ACC112 (cell line): Measurements from ENCODE around the gene CTNNA3.

ENCODE experiments used
- H2AFZ ChIP-seq: fragments of 200-600 bp; sonication (generic); one replicate; pipeline ENCODE4 v1.6.0; 2017; ENCODE audit warnings: antibody characterized with exemption, low read length; ENCODE audit not compliant: unreplicated experiment
- H3K27ac ChIP-seq: fragments of 200-600 bp; sonication (generic); 2 replicates; pipeline ENCODE4 v1.5.1; 2014; ENCODE audit warnings: low read depth, mild to moderate bottlenecking, antibody characterized with exemption, low read length, moderate library complexity
- H3K27me3 ChIP-seq: fragments of 200-600 bp; sonication (generic); 2 replicates; pipeline ENCODE4 v1.6.1; 2014; ENCODE audit warnings: mild to moderate bottlenecking, antibody characterized with exemption, low read length, moderate library complexity, mixed read lengths; ENCODE audit not compliant: insufficient read depth
- H3K36me3 ChIP-seq: fragments of 200-600 bp; sonication (generic); 2 replicates; pipeline ENCODE4 v1.6.1; 2016; ENCODE audit warnings: mild to moderate bottlenecking, antibody characterized with exemption, low read length, moderate library complexity, mixed read lengths; ENCODE audit not compliant: insufficient read depth
- H3K4me1 ChIP-seq: fragments of 200-600 bp; sonication (generic); one replicate; pipeline ENCODE4 v1.6.1; 2016; ENCODE audit warnings: low read length, mixed read lengths; ENCODE audit not compliant: insufficient read depth, unreplicated experiment, control insufficient read depth
- H3K4me3 ChIP-seq: fragments of 200-600 bp; sonication (generic); 2 replicates; pipeline ENCODE4 v1.5.1; 2014; ENCODE audit warnings: mild to moderate bottlenecking, low read depth, low read length
- H3K79me2 ChIP-seq: fragments of 200-600 bp; sonication (generic); one replicate; pipeline ENCODE4 v1.6.0; 2016; ENCODE audit warnings: low read length; ENCODE audit not compliant: control insufficient read depth, unreplicated experiment, insufficient read depth

The CTNNA3 gene

DNA sequence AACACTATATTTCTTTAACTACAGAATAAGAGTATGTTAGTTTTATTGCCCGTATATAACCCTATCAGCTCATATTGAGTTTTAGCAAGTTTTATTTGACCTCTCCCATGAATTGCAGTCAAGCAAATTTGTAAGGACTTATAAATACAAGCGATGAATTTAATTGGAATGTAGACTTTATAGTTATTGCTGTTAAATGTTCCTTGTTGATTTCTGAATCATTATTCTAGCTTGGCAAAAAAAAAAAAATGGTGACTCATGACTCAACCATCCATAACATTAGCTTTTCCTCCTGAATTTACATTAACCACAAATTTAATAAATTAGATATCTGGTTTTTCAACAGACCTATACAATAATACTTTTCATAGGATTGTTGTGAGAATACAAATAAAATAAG lies 1104.1 kb downstream of the CTNNA3 start:
- Histone ChIP-seq H3K79me2 (no peaks in the 10 kb centered on the region), H3K27me3 (no peaks in the 10 kb centered on the region), H2AFZ (no peak overlapping the region), H3K4me1 (no peaks in the 10 kb centered on the region), H3K36me3 (no peaks in the 10 kb centered on the region), H3K4me3 (no peak overlapping the region), H3K27ac (no peak overlapping the region)

DNA sequence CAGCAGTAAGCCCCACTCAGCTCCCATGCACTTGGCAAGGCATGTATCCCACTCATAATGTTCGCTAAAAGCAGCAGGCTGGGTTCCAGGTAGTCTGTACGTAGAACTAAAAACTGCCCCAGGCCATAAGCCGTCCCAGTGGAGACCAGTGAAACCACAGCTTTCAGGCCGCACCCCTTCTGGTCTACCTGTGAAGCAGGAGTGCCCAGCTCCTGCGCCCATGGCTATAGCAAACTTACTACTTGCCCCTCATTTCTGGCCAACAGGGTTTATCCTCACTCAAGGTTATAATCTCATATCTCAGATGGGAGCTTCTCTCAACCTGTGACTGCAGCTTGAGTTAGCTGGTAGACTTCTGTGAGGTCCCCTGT lies 1108.3 kb downstream of the CTNNA3 start:
- Histone ChIP-seq H3K27ac (no peak overlapping the region), H3K36me3 (no peaks in the 10 kb centered on the region), H2AFZ (no peak overlapping the region), H3K4me3 (no peak overlapping the region), H3K4me1 (no peaks in the 10 kb centered on the region), H3K79me2 (no peaks in the 10 kb centered on the region), H3K27me3 (no peaks in the 10 kb centered on the region)

DNA sequence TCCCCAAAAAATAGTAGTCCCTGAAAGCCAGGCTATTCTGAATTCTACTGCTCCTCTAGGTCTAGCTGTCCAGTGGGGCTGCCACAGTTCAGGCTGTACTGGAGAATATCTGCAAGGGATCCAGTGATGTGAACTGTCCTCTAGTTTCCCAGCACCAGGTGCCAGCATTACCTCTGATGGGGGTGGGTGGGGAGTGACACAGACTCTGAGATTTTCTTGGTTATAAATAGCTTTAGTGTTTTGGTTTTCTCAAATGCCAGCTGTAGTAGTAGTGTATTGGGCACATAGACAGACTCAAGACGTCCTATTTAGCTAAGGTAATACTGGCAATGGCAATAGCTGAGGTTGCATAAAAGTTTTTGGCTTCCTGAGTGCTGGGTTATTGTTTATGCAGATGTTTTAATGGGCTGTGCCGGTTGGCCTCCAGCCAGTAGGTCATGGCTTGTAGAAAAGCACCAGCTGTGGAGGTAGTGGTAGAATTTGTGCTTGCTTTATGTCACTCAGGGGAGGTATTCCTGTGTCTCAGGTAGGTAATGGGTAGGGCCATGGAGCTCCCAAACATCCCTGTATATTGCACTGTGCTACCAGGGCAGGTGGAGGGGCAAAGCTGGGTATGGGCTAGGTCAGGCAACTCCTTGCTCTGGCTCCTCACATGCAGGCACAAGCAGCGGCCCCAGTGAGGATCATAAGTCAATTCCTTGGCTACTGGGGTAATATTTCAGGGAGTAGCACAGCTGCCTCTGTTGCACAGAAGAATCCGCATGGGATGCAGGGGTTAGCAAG lies 1108.9 kb downstream of the CTNNA3 start:
- Histone ChIP-seq H2AFZ (no peak overlapping the region), H3K4me3 (no peak overlapping the region), H3K36me3 (no peaks in the 10 kb centered on the region), H3K4me1 (no peaks in the 10 kb centered on the region), H3K79me2 (no peaks in the 10 kb centered on the region), H3K27ac (no peak overlapping the region), H3K27me3 (no peaks in the 10 kb centered on the region)

DNA sequence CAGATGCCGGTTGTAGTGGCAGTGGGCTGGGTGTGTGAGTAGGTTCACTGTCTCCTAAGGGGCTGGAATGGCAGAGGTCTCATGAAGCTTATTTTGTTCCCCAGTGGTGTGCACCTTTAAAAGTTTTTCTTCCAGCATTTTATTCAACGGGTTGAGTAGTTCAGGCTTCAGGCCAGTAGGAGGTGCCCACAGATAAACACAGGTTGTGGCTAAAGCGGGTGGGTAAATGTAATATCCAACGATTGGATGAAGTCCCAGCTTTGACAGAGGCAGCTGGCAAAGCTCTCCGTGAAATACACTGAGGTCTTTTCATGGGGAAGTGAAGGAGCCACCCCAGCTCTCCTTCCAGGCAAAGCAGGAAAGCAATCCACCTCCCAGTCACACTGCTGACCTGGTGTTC lies 1109.9 kb downstream of the CTNNA3 start:
- no peaks in the 10 kb centered on the region for H3K27me3 ChIP-seq
- H3K4me1 ChIP-seq = no peaks in the 10 kb centered on the region
- H3K79me2 ChIP-seq = no peaks in the 10 kb centered on the region
- no peaks in the 10 kb centered on the region for H3K36me3 ChIP-seq
- H2AFZ ChIP-seq = no peak overlapping the region
- no peak overlapping the region for H3K4me3 ChIP-seq
- no peak overlapping the region for H3K27ac ChIP-seq

DNA sequence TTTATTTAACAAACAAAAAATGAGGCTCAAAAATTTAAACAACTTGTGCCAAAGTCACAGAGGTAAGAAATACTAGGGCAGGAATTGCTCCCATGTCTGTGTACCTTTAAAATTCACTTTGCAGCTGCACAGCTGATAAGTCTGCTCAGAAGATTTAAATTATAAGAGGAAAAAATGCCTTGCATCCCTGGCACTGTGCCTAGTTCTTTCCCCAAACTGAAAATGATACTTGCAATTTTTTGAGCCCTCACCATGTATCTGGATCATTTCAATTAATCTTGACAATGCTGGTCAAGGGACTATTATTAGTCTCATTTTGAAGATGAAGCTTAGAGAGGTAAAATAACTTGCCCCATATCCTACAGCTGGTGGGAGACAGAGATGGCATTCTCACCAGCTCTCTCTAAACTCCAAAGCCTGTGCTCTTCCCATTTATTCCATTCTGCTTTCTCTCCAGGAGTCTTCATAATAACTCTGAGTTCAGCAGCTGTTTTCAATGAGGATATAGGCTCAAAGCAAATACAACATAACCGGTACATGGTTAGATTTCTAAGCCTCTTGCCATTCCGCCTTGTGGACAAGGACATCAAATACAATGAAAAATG lies 1120.6 kb downstream of the CTNNA3 start:
- Histone ChIP-seq H3K36me3 (no peaks in the 10 kb centered on the region), H3K27ac (no peak overlapping the region), H3K27me3 (no peaks in the 10 kb centered on the region), H3K4me3 (no peak overlapping the region), H3K79me2 (no peaks in the 10 kb centered on the region), H3K4me1 (no peaks in the 10 kb centered on the region), H2AFZ (no peak overlapping the region)

DNA sequence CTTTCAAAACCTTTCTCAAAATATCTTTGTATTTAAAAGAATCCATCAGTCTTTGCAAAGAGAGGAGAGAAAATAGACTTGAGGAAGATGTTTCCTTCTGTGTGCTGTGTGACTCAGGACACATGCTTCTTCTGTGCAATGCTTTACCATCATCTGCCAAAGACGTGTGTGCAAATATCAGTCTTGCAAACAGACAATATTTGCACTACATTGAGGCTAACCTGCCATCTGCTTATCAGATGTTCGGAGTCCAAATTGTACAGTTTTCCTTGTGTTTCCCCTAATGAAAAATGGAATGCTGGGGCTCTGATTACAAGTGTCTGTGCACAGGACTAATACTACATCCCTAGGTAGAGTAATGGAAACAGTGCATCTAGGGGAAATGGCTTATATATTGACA lies 1123.3 kb downstream of the CTNNA3 start:
- Histone ChIP-seq H3K79me2 (no peaks in the 10 kb centered on the region), H3K27me3 (no peaks in the 10 kb centered on the region), H3K4me1 (no peaks in the 10 kb centered on the region), H2AFZ (no peak overlapping the region), H3K36me3 (no peaks in the 10 kb centered on the region), H3K4me3 (no peak overlapping the region), H3K27ac (no peak overlapping the region)

DNA sequence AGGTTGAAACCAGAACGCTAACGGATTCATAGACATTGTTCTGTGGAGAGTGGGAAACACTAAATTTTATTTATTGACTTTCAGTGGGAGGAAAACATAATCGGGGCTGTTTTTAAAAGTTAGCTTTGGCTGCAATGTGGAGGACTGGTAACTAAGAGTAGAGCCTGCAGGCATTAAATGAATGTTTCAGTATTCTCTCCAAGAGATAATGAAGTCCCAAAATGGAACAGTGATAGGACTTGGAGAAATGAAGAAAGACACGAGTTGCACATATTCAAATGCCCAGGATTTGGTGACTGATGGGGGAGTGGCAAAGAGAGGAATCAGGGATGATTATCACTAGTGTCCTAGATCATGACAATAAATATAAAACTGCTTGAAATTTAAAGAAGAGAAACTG lies 1130.0 kb downstream of the CTNNA3 start:
- no peak overlapping the region for H2AFZ ChIP-seq
- H3K27ac ChIP-seq = no peak overlapping the region
- no peaks in the 10 kb centered on the region for H3K79me2 ChIP-seq
- no peaks in the 10 kb centered on the region for H3K36me3 ChIP-seq
- no peaks in the 10 kb centered on the region for H3K27me3 ChIP-seq
- no peak overlapping the region for H3K4me3 ChIP-seq
- no peaks in the 10 kb centered on the region for H3K4me1 ChIP-seq

DNA sequence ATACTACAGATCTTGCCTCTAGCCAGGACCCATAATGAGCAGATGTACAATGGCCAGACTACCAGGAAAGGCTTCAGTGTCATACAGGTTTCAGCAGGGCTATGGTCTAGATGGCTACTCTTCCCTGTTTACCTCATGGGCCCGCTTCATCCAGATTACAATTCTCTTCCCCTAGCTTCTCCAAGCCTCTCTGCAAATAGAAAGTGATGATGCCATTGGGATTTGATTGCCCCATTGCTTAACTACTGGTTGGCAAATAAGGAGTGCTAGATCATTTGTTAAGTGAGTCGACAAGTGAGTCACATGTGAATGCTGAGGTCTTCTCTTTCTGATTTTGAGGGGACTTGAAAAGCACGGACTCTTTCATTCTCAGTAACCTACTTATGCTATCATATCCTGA lies 1131.7 kb downstream of the CTNNA3 start:
- H2AFZ ChIP-seq = no peak overlapping the region
- H3K36me3 ChIP-seq = no peaks in the 10 kb centered on the region
- H3K4me3 ChIP-seq = no peak overlapping the region

DNA sequence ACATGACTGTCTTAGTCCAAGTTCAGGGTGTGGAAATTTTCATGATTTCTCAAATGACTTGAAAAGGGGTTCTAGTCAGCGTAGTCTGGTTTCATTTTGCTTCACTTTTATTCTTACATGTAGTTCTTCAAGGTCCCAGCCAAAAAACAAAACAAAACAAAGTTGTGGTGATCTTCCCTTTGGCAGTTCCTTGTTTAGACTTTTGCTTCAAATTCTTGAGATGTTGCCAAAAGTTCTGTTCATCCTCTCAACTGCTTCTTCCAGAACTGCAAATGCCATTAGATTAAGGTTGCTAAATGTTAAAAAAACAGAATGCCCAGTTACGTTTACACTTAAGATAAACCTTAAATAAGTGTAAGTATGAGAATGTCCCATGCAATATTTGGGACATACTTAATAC lies 1140.9 kb downstream of the CTNNA3 start:
- no peaks in the 10 kb centered on the region for H3K27me3 ChIP-seq
- no peak overlapping the region for H2AFZ ChIP-seq
- H3K36me3 ChIP-seq = no peaks in the 10 kb centered on the region
- H3K79me2 ChIP-seq = no peaks in the 10 kb centered on the region
- no peak overlapping the region for H3K27ac ChIP-seq
- H3K4me3 ChIP-seq = no peak overlapping the region
- no peaks in the 10 kb centered on the region for H3K4me1 ChIP-seq

More for the DNA sequence above, 1131.7 kb downstream of the CTNNA3 start:
- Histone ChIP-seq H3K4me1 (no peaks in the 10 kb centered on the region), H3K79me2 (no peaks in the 10 kb centered on the region), H3K27me3 (no peaks in the 10 kb centered on the region), H3K27ac (no peak overlapping the region)

DNA sequence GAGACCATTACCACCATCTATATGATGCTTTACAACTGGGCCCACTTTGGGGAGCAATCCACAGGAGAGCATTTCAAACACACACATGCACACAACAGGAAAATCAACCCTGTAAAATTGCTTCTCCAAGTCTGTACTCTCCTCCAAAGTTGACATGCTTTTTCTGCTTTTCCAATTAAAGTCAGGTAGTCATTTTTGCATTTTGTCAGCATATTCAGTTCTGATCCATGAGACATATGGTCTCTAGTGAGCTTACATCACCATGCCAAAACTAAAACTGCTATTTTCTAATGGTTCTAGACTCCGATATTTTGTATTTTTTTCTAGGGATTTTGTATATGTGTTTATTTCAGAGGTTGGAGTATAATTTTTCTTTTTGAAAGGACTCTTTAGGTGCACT lies 1143.7 kb downstream of the CTNNA3 start:
- no peaks in the 10 kb centered on the region for H3K36me3 ChIP-seq
- no peaks in the 10 kb centered on the region for H3K79me2 ChIP-seq
- H3K27ac ChIP-seq = no peak overlapping the region
- no peak overlapping the region for H3K4me3 ChIP-seq
- no peaks in the 10 kb centered on the region for H3K27me3 ChIP-seq
- H2AFZ ChIP-seq = no peak overlapping the region
- no peaks in the 10 kb centered on the region for H3K4me1 ChIP-seq

DNA sequence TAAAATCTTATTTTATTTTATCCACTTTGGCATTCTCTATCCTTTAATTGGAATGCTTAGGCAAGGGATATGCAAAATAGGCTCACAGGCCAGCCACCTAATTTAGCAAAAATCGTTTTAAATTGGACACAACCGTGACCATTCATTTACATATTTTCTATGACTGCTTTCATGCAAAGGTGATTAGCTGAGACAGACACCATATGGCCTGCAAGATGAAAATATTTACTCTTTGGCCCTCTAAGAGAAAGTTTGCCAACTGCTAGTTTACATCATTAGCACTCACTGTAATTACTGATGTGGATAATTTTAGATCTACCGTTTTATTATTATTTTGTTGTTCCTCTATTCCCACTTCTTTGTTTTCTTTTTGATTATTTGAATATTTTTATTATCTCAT lies 1145.6 kb downstream of the CTNNA3 start:
- Histone ChIP-seq H3K79me2 (no peaks in the 10 kb centered on the region), H3K27me3 (no peaks in the 10 kb centered on the region), H3K4me3 (no peak overlapping the region), H2AFZ (no peak overlapping the region), H3K36me3 (no peaks in the 10 kb centered on the region), H3K27ac (no peak overlapping the region), H3K4me1 (no peaks in the 10 kb centered on the region)
